ENCODE results near the gene VSNL1.

GRCh38 chr2:17682098-17682857, 141.8 kb downstream of the VSNL1 start:
- no peak for TF ChIP-seq CTCF (conservative IDR thresholded peaks at IDR 0.05 in 1 of 2, IDR thresholded peaks at IDR 0.05 in 1 of 2; ENCODE audit: low read depth in 1 of 2, low read length in 2 of 2)
- no peak for TF ChIP-seq EZH2 (IDR thresholded peaks at IDR 0.05; ENCODE audit: low read length, missing control alignments)

Measured in fibroblast of lung (primary cell).